ENCODE data around the gene TMEM106B.
"Not testable (repeated sequence)": the region's sequence is repeated elsewhere in the genome, so short reads cannot be mapped to it uniquely, and the experiment has no call there.

TMEM106B gene

DNA sequence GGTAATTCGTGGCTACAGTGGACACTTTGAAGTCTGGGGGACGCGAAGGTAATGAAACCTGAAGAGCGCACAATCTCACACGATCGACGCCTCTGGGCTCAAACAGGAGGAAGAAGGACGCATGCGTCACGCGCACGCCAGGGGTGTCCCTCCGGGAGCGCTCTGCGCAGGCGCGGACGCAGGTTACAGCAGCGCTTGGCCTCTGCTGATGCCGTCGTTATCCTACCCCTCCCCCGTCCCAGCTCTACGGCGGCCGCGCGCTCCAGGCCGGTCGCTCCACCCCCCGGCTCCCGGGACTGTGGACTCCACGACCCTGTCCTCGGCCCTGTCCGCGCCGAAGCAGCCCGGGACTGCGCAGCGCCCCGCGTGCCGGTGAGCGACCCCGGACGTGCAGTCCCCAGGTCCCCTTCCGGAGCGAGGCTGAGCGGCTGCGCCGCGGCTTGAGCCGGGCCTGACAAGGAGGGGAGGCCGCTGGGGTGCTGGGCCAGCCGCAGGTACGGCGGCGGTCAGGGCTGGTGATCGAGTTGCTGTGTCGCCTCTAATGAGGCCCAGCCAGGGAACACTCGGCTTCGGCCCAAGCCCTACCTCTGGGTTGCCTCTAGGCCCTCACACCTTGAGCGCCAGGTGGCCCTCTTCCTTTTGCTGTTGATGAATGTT lies at the start of gene TMEM106B:
TMEM106B (plus strand) TSS at position 241 of the 657 bp plus-strand sequence. CDS start 3,517 bp downstream, outside the sequence.
- peak; percentile 96 to 98 for DNase-seq (ENCODE audit: low read depth in 2 of 2)

DNA sequence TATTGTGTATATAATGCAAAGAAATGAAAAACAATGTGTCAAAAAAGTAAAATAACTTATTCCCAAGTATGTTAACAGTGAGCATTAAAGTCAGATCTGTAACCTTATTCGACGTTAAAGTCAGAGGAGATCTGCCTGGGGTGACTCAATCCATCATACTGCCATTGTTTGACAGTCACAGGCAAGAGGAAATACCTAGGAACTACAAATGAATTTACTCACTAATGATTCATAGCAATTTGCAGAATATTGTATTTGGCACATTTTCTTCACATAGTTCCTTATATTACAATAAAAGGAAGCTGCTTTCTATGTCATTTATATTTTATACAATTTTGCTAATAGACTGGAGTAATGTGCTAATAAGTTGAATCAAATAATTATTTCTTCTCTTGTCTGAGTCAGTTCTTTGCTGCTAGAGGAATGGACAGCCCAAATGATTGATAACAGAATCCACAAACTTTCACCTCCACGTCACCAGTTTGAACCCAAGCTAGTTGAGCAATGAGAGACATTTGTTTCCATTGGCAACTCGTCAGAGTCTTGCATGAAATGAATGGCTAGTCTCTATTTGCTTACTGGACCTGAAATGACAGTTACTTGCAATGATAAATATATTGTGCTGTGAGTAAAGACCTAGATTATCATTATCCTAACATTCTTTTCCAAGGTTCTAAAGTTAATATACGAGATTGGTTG lies 48.5 kb upstream of the TMEM106B start:
- DNase-seq (ENCODE audit: low read depth in 2 of 2) = no peak

DNA sequence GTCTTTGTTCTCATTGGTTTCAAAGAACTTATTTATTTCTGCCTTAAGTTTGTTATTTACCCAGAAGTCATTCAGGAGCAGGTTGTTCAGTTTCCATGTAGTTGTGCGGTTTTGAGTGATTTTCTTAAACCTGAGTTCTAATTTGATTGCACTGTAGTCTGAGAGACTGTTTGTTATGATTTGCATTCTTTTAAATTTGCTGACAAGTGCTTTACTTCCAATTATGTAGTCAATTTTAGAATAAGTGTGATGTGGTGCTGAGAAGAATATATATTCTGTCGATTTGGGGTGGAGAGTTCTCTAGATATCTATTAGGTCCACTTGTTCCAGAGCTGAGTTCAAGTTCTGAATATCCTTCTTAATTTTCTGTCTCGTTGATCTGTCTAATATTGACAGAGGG lies 43.0 kb upstream of the TMEM106B start:
- not testable (repeated sequence) for DNase-seq (ENCODE audit: low read depth in 2 of 2)

DNA sequence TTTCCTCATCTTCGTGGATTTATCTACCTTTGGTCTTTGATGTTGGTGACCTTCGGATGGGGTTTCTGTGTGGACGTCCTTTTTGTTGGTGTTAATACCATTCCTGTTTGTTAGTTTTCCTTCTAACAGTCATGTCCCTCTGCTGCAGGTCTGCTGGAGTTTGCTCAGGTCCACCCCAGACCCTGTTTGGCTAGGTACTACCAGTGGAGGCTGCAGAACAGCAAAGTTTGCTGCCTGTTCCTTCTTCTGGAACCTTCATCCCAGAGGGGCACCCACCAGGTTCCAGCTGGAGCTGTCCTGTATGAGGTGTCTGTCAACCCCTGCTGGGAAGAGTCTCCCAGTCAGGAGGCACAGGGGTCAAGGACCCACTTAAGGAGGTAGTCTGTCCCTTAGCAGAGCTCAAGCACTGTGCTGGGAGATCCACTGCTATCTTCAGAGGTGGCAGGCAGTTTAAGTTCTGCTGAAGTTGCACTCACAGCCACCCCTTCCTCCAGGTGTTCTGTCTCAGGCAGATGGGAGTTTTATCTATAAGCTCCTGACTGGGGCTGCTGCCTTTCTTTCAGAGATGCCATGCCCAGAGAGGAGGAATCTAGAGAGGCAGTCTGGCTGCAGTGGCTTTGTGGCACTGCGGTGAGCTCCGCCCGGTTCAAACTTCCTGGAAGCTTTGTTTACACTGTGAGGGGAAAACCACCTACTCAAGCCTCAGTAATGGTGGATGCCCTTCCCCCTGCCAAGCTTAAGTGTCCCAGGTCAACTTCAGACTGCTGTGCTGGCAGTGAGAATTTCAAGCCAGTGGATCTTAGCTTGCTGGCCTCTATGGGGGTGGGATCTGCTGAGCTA lies 40.9 kb upstream of the TMEM106B start:
- DNase-seq (ENCODE audit: low read depth in 2 of 2) = peak; percentile 4 to 15

DNA sequence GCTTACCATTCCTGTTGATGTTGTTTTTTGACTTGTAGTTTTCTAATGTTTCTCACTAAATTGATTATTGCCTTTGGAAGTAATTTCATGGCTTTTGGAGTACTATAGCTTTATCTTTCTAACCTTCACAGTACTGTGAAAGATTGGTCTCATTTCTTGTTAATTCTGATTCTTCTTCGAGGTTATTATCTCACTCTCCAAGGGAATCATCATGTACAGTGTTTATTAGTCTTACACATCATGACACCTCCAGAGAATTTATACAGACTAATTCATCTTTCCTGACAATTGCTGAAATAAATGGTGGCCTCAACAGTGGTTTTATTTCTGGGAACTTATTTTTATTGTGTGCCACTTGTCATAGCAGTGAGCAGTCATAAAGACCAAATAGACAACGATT lies 37.4 kb upstream of the TMEM106B start:
- DNase-seq (ENCODE audit: low read depth in 2 of 2) = no peak

DNA sequence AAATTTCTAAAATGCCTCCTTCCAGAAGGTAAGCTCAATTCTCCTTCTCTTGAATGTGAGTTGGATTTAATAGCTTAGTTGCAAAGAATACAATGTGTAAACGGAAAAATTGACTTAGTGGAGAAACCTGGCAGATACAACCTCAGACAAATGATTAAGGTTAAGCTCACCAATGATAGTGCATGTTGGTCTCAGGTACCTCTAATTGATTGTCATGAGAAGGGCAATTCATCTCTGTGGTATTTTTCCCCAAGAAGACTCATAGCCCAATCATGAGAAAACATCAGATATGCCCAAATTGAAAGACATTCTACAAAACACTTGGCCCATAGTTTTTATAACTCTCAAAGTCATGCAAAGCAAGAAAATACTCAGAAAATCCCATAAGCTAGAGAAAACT lies 36.2 kb upstream of the TMEM106B start:
- DNase-seq (ENCODE audit: low read depth in 2 of 2) = no peak

DNA sequence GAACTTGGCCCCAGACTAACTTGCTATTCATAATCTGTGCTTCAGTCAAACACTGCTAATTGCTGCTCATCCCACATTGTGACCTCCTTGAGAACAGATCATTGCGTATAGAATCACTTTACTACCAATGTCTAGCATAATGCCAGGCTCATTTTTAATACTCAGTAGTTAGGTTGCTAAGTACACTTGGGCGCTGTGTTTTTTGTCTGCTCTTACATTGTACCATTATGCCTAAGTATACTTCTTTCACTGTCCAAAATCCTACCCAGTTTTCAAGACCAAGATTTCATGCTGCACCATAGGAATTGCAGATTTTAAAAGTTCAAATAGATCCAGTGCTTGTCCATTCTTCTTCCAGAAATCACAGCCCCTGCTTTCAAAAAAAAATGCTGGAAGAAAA lies 32.8 kb upstream of the TMEM106B start:
- no peak for DNase-seq (ENCODE audit: low read depth in 2 of 2)

DNA sequence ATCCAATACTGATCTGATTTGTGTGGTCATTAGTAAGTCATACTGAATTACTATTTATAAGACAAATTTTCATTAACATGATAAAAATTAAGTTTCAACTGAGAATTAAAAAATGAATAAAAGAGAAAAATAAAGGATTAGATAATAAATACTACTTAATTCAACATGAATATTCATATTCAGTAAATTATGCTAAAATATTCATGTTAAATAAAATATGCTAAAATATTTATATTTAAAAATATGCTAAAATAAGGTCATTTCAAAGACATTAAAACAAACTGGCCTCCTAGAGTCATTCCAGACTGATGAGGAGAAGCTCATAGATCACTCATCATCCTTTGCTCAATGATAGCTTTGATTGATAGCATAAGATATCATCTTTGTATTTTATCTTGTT lies 16.7 kb upstream of the TMEM106B start:
- DNase-seq (ENCODE audit: low read depth in 2 of 2) = no peak

DNA sequence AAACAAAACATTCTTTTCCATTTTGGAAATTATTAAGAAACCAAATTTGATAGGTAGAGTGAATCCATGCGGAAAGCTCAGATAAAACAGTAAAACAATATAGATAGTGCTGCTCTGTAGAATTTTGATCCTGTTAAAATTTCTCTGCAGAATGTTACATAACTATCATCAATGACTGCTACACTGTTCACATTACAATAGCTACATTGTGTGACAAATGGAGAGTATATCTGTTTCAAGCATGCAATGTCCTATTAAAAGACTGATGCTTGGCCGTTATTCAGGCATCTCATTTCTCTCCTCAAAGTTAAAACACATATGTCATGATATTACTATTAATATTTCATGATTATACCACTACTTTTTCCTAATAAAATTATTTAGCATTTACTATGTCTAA lies 14.7 kb upstream of the TMEM106B start:
- no peak for DNase-seq (ENCODE audit: low read depth in 2 of 2)

DNA sequence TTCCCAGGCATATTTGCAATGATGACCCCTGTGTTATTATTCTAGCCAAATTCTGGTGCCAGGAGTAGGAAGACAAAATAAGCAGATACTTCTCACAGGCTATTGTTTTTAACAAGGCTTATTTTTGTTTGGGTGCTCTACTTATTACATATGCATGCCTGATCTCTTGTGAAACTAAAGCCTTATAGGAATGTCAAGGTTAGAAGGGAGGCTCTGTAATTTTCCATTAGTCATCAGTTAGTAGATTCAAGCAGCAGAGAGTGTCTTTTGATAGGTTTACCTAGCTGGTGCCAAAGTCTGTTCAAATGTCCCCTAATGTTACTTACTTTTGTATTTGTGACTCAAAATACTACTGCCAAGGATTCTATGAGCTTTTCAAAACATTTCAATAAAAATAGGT lies 11.7 kb upstream of the TMEM106B start:
- DNase-seq (ENCODE audit: low read depth in 2 of 2) = no peak

DNA sequence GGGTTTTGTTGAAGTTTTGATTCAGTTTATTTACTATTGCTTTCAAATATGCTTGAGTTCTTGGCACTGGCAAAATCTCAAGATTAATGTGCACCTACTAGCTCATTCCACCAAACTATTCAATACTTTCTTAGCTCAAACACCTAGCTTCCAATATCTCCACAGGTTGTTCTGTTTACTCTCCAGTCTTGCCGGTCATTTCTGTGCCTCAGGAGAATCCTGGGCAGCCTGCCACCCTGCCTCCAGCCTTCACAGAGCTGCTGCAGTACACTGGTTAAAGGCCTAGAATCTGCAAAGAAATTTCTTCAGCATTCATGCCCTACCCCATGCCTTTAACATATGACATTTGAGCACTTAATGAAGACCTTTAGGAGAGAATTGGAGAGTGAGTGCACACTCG lies 4.0 kb upstream of the TMEM106B start:
- no peak for DNase-seq (ENCODE audit: low read depth in 2 of 2)

DNA sequence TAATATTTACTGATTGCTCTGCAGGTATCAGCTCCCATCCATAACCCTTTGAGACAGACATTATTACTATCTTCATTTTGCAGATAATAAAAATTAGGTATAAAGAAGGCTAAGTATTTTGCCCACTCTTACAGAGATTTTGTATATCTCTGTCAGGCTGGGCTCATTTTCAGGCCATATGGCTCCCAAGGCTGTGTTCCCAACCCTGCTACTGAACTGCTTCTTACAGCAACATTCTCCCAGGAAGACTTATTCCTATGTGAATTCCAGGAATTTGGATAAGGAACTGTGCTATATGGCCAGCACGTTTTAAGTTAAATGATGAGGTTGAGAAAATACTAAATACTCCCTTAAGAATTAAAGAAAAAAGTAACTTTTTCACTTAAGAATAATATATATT lies 1.9 kb upstream of the TMEM106B start:
- no peak for DNase-seq (ENCODE audit: low read depth in 2 of 2)

DNA sequence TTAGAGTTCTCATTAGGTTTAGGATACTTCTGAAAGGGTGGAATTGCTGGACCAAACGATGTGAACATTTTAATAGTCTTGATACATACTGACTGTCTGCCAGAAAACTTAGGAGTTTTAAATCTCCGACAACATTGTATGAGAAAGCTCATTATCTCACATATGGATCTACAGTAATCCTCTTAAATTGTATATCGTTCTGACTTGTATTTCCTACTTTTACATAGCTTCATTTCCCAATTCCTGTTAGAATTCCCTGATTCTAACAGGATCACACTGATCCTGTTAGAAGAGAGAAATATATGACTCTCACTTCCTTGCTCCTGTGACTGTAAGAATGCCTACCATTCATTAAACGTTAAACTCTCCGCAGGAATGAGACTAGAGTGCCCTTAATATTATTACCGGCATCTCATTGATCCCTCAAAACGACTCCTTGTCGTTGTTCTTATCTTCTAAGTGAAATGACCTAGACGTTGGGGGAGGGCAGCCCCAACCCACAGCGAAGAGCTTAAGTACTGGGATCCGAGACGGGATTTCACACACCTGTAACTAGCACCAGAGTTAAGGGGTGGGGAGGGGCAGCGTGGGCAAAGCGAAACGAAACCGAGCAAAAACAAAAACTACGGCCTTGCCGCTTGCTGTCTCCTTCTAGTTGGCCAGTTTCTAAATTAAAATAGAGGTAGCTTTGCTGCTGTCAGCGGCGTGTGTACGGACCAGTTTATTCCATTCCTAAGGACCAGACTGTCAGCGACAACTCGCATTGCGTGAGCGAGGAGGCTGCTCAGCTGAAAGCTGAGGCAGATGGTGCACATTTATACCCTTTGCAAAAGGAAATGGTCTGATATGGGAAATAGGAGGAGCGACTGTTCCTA lies 678 bp upstream of the TMEM106B start:
- no peak for DNase-seq (ENCODE audit: low read depth in 2 of 2)

DNA sequence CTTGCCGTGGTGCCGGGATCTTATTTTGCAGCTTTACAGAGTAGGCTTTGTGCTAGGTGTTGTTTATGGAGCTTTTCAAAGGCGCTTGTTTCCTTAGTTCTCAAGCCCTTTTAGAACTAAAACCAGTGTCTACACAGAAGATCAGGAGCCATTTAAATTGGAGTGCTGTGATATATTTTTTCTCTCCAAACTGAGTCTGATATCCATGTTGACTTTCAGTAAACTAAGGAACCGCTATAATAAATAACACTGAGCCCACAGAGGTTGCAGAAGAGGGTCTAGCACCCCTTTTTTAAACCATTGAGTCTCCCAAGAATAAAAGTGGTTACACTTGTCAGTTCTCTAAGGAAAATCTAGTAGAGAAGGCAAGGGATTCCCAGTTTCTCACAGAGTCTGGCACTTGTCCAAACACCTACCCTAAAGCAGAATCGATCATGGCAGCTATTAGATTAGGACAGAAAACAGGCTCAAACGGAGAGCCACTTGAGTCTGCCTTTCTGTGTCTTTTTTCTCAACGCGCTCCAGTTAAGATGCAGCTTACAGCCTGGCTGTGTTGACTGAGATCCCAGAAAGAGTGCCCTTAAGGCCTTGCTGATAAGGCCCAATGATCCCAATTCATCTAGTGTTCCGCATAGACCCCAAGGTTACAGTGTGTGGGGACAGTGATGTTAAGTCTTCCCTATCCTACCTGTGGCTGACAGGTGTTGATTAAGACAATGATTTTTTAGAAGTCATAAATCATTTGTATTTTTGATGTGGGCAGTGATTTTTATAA lies 804 bp downstream of the TMEM106B start:
- no peak for DNase-seq (ENCODE audit: low read depth in 2 of 2)

DNA sequence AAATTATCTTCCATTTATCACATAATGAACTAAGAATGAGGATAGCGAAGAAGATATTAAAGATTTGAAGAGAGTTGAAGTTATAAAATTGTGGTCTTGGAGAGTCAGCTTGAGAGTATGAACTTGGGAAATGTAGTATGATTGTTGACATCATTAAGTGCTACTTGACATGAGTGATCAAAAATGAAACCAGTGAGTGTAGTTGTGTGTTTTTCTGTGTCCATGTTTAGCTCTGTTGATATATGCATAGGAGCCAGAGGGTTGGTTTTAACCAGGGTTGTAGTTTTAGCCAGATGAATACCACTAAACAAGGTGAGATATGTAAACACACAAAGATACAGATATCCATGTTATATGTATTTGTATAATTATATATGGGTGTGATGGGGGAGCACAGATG lies 6.2 kb downstream of the TMEM106B start:
- no peak for DNase-seq (ENCODE audit: low read depth in 2 of 2)

DNA sequence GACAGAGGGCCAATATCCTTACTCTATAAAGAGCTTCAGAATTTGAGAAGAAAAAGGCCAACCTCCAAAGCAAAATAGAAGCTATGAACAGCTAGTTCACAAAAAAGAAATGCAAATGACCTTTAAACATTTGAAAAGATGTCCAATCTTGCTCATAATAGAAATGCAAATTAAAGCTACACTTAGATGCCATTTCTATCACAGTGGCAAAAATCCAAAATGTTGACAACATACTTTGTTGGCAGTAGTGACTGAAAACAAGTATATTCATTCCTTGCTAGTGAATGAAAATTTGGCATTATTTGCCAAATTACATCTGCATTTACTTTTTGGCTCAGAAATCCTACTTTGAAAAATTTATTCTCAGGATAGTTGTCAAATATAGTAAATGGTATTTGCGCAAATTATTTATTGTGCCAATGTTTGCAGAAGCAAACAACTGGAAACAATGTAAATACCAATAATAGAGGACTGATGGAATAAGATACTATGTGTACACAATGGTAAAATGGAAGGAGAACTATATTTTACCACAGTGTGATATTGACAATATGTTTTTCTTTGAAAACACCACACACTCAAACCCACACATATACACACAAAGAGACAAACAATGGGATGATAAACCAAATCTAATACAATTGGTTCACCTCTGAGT lies 9.4 kb downstream of the TMEM106B start:
- DNase-seq (ENCODE audit: low read depth in 2 of 2) = no peak

DNA sequence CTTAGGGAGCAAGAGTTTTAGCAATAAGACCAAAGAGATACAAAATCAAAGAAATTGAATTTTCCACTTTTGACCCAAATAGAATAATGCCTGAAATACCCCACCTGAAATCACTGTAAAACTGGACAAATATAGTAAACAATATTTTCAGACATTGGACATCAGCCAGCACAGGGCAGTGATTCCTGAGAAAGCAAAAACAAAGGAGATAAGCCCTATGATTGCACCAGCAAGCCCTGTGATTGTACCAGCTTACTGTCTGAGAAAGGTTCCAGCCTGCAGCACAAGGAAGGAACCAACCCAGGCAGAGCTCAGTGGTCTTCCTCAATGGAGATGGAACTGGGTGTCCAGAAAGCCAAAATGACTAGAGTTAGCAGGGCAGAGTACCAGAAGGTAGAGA lies 10.3 kb downstream of the TMEM106B start:
- DNase-seq (ENCODE audit: low read depth in 2 of 2) = no peak

DNA sequence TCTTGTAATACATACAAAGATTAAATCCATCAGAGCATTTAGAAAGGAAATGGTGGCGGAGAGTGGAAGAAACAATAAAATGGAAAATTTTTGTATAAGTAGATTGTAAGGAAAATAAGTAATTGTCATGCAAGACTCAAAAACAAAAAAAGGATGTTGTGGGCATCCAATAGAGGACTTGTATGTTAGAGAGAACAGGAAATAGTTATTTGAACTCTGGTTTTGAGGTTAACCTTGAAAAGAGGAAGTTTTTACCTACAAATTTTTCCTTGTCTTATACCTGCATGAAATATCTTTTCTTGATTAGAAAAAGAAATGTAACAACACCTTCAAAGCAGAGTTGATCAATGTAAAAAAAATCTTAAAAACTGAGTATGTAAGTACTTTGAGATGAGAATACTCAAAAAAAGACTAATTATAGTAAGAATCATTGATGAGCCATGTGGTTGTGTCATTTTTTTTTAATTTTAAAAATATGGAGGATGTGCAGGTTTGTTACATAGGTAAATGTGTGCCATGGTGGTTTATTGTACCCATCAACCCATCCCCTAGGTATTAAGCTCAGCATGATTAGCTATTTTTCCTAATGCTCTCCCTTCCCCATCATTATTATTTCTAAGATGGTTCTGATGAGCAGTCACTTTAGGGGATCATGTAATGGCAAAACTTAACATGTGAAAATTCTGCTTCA lies 11.9 kb downstream of the TMEM106B start:
- DNase-seq (ENCODE audit: low read depth in 2 of 2) = no peak

DNA sequence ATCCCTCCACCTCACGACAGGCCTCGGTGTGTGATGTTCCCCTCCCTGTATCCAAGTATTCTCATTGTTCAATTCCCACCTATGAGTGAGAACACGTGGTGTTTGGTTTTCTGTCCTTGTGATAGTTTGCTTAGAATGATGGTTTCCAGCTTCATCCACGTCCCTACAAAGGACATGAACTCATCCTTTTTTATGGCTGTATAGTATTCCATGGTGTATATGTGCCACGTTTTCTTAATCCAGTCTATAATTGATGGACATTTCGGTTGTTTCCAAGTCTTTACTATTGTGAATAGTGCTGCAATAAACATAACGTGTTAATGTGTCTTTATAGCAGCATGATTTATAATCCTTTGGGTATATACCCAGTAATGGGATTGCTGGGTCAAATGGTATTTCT lies 13.9 kb downstream of the TMEM106B start:
- DNase-seq (ENCODE audit: low read depth in 2 of 2) = not testable (repeated sequence)

DNA sequence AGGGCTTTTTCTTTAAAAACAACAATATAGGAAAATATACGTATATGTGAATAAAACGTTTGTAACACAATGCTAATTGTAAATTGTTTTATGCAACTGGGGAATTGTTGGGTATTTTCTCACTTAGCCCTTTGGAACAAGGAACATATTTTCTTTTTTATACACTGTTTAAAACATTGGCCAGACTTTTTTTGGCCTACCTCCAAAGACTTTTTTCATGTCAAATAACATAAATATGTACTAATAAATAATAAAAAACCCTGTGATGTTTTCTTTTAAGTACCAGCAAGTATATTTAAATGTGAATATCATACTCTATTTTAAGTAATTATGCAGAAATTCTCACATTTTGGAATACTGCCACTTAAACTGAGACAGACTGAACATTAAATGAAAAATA lies 15.7 kb downstream of the TMEM106B start:
- DNase-seq (ENCODE audit: low read depth in 2 of 2) = no peak

Data from stimulated activated CD8-positive, alpha-beta memory T cell treated with anti-CD3 and anti-CD28 coated beads, Interleukin-15, amount 100 ng/mL, for 48 hours (primary cell).